M059J (cell line): ENCODE results near the gene DDX47. TPM values are rescaled to one million over a fixed set of nuclear protein-coding genes. Genes with fewer than 3 reads are reported as not detected.
A peak's percentile ranks its signal among the peaks of the same experiment; 100 is the strongest.

Experiments
- DNase-seq: peaks from one replicate; pipeline ENCODE4 v3.0.0-alpha.2; 2012; ENCODE audit warnings: low read depth
- total RNA-seq: library from RNA; depleted of rRNA; stranded (reverse); fragments of >200 nt; shearing (Covaris generic); gene quantifications from 2 replicates; pipeline ENCODE4 v1.2.3, GENCODE V29; 2014; rRNA removed

Gene DDX47
- total RNA-seq, 1 experiment from 2014 or later, result 125 TPM

DNA sequence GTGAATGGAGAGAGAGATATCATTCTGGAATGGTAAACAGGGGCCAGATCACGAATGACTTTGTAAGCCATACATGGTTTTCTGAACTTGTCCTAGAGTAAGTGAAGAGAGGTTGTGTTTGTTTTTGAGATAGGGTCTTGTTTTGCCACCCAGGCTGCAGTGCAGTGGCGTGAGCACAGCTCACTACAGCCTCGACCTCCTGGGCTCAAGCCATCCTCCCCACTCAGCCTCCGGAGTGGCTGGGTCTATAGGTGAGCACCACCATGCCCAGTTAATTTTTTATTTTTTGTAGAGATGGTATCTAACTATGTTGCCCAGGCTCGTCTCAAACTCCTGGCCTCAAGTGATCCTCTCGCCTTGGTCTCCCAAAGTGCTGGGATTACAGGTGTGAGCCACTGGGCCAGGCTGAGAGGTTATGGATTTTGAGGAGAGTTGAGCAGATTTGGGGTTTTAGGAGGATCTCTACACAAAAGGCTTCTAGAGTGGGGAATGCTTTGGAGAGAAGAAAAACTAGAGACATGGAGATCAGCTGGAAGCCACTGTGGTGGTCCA is 58.5 kb downstream of the DDX47 start:
- DNase-seq, result no peak

- DNase-seq, result peak; percentile 88
Observed at GRCh38 chr12:12872139-12872933, 59.2 kb downstream of the DDX47 start.

GRCh38 chr12:12872934-12873275 is 59.8 kb downstream of the DDX47 start:
- peak; percentile 77 for DNase-seq

- peak; percentile 30 for DNase-seq
Observed at GRCh38 chr12:12874029-12874428, 60.9 kb downstream of the DDX47 start.

DNA sequence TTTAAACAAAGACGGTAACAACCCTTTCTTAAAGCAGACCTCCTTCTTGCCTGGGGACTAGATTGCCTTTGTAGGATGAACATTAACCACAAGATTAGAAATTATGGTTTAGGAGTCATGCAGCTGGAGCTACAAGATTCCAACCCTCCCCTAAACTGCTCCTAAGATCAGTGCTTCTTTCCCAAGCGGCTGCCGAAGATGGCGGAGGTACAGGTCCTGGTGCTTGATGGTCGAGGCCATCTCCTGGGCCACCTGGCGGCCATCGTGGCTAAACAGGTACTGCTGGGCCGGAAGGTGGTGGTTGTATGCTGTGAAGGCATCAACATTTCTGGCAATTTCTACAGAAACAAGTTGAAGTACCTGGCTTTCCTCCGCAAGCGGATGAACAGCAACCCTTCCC is 62.2 kb downstream of the DDX47 start:
- DNase-seq, result peak; percentile 30

DNA sequence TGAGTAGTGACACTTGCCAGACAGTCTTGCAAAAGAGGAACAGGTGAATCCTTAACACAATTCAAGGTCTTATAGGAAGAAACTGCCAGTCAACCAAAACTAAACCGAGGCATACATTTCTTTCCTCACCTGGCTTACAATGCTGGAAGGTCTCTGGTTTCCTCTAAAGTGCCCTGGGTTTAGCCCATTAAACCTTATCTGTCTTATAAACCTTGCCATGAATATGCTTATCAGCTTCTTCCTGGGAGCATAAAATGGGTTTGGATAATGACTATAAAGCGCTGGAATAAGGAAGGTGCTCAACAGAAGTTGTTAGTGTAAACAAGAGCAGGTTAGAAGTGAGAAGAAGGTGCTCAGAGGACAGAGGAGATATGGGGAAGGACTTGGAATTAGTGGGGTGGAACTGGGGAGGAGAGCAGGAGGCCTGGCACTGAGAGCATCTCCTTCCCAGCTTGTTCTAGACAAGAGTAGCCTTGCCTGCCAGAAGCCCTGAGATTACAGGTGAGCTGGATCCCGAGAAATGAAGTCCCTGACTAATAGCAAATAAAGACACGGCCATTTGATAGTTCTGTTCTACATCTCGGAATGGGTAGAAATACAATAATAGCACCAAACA is 64.1 kb downstream of the DDX47 start:
- DNase-seq, result no peak

DNA sequence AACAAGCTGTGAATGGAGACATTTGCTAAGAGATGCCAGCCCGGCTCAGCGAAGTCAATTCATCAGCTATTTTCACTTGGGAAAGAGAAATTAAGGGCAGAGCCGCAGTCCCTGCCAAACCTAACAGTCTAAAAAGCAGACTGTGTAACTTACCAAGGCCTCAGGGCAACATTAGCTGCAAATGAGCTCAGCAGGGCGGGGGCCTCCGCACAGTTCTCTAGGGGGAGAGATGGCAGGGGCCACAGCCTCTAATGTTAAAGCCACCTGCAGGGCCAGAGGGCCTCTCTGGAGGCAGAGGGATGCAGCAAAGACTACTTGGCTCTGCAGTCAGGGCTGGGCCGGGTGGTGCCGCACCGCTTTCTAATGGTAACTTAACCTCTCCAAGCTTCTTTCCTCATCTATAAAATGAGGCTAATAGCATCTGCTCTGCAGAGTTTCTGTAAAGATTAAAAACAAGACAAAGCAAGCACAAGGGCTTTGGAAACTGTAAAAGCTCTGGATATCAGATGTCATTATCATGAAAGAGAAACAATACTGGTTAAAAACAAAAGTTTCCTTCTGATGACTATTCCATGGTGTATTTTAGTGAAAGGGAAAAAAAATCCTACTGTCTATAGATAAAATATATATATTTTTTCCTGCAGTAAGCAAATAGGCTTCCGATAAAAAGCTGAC is 64.8 kb downstream of the DDX47 start:
- peak; percentile 27 for DNase-seq

Other genes with a start within 250 kb of the DDX47 start
- gene CREBL2, start 201.5 kb upstream of the DDX47 start, total RNA-seq, result 22.9 and 37.3 TPM in 2 replicates
- gene GPR19, start 117.2 kb upstream of the DDX47 start, total RNA-seq, result 5.2 and 7.1 TPM in 2 replicates
- gene CDKN1B, start 96.0 kb upstream of the DDX47 start, total RNA-seq, result 34.8 and 48.4 TPM in 2 replicates
- gene APOLD1, start 27.7 kb upstream of the DDX47 start, total RNA-seq, result 16.9 and 18.9 TPM in 2 replicates
- gene GPRC5A, start 78.2 kb downstream of the DDX47 start, total RNA-seq, result 70.0 and 89.7 TPM in 2 replicates
- gene GPRC5D, start 138.8 kb downstream of the DDX47 start, total RNA-seq, result not detected in 2 replicates
- gene HEBP1, start 186.9 kb downstream of the DDX47 start, total RNA-seq, result 9.4 and 20.5 TPM in 2 replicates
- gene FAM234B, start 231.0 kb downstream of the DDX47 start, total RNA-seq, result 5.1 TPM in 2 replicates